H1 (cell line): Measurements from ENCODE around the gene PAOX. TPM values are rescaled to one million over a fixed set of nuclear protein-coding genes. Genes with fewer than 3 reads are reported as not detected.

Experiments used
- ATF3 ChIP-seq: IDR thresholded peaks from 2 replicates; pipeline ENCODE4 v1.6.1; 2011; ENCODE audit warnings: low read depth, mild to moderate bottlenecking, low read length; ENCODE audit not compliant: insufficient read depth
- HDAC2 ChIP-seq, 2 experiments: fragments of 300-600 bp in 1 of 2; sonication (generic) in 1 of 2; IDR thresholded peaks; 2 replicates each; pipeline ENCODE4 v1.6.1; 2011 to 2012; ENCODE audit warnings: low read depth in 2 of 2, low read length in 2 of 2, mild to moderate bottlenecking in 2 of 2, moderate library complexity in 2 of 2, borderline replicate concordance in 1 of 2, inconsistent platforms in 1 of 2
- POLR2A ChIP-seq, 2 experiments: IDR thresholded peaks; 1 replicate in 1 of 2; 2 replicates in 1 of 2; pipeline ENCODE4 v1.6.1; 2011; ENCODE audit warnings: low read depth in 2 of 2, low read length in 2 of 2, mild to moderate bottlenecking in 2 of 2; ENCODE audit errors: control extremely low read depth in 1 of 2
- RFX5 ChIP-seq: IDR thresholded peaks from 2 replicates; pipeline ENCODE4 v1.6.1; 2011; ENCODE audit warnings: low read depth, low read length, improper control_type of control experiment, borderline replicate concordance
- SAP30 ChIP-seq: fragments of 300-600 bp; sonication (generic); IDR thresholded peaks from 2 replicates; pipeline ENCODE4 v1.7.1; 2012; ENCODE audit warnings: low read length, moderate library complexity, mild to moderate bottlenecking, inconsistent platforms; ENCODE audit not compliant: insufficient read depth, insufficient replicate concordance
- SIX5 ChIP-seq: IDR thresholded peaks from 2 replicates; pipeline ENCODE4 v1.6.1; 2011; ENCODE audit warnings: mild to moderate bottlenecking, low read depth, low read length
- polyA plus RNA-seq, 7 experiments: library from polyadenylated mRNA; depleted of rRNA in 3 of 7; stranded (reverse) in 5 of 7; unstranded in 2 of 7; fragments of >200 nt in 5 of 7; fragments of 200-250 nt in 2 of 7; gene quantifications; 1 replicate in 5 of 7; 2 replicates in 1 of 7; 4 replicates in 1 of 7; pipeline versions ENCODE4 v1.2.1 to v1.2.3, GENCODE V29; 2011 to 2013; ENCODE audit warnings: missing spikeins in 2 of 7, mixed read lengths in 2 of 7
- total RNA-seq: library from RNA; stranded (reverse); fragmentation: NEBNext Ultra II Directional; extraction: Animal tissue kit (Norgen Biotek cat#: 25700); gene quantifications from 2 replicates; pipeline ENCODE4 v1.2.1, GENCODE V29; 2021

PAOX gene
- total and polyA plus RNA-seq, 2 of the 8 experiments (the other 6 are each of a cell fraction or from before 2014, with no cell fraction given) = 3.7 to 4.3 TPM

- TF ChIP-seq ATF3 (no peak), POLR2A (IDR thresholded peaks at IDR 0.05; ENCODE audit: control extremely low read depth in 1 of 2, low read depth in 2 of 2, low read length in 2 of 2) (no peak), SIX5 (no peak), SAP30 (no peak), HDAC2 (IDR thresholded peaks at IDR 0.05; ENCODE audit: borderline replicate concordance in 1 of 2, low read depth in 2 of 2, low read length in 2 of 2) (no peak), RFX5 (no peak)
Observed at GRCh38 chr10:133388973-133389818, 10.1 kb downstream of the PAOX start (continued).
